SK-N-MC (cell line): ENCODE results near the gene PLPPR1.
"Not testable (repeated sequence)": the region's sequence is repeated elsewhere in the genome, so short reads cannot be mapped to it uniquely, and the experiment has no call there.

ENCODE experiments used
- EZH2 ChIP-seq: fragments of 200-600 bp; sonication (generic); IDR thresholded peaks from one replicate; pipeline ENCODE4 v1.6.1; 2017; ENCODE audit warnings: antibody characterized with exemption
- FOXP2 ChIP-seq: optimal IDR thresholded peaks from 2 replicates; pipeline ENCODE3; 2011; ENCODE audit warnings: mild to moderate bottlenecking, moderate library complexity; ENCODE audit not compliant: insufficient read depth; ENCODE audit errors: extremely low read length, control extremely low read depth
- POLR2AphosphoS5 ChIP-seq: IDR thresholded peaks from 2 replicates; pipeline ENCODE4 v1.6.1; 2012; ENCODE audit warnings: mild to moderate bottlenecking, low read depth, low read length, borderline replicate concordance

GRCh38 chr9:101291043-101291442, 262.5 kb downstream of the PLPPR1 start:
- not testable (repeated sequence) for TF ChIP-seq FOXP2, POLR2AphosphoS5, EZH2
